B cell (primary cell): ENCODE results near the gene RNF152. TPM values are rescaled to one million over a fixed set of nuclear protein-coding genes. Genes with fewer than 3 reads are reported as not detected.
A peak's percentile ranks its signal among the peaks of the same experiment; 100 is the strongest.

Experiments used
- ATAC-seq: fragments of 200-7000 bp; cut with Tn5 transposase; one replicate; pipeline ENCODE4 v1.10.0; 2021; ENCODE audit warnings: low read depth, mild to moderate bottlenecking, moderate number of reproducible peaks, moderate library complexity
- CTCF ChIA-PET: fragments of 350-600 bp; sonication (Branson Sonifier 250); formaldehyde crosslinking; loops from one replicate; lab custom pipeline; 2021; ENCODE audit warnings: antibody characterized with exemption, inconsistent platforms; lab: Charles Lee
- POLR2A ChIA-PET: fragments of 350-600 bp; sonication (Branson Sonifier 250); formaldehyde crosslinking; loops from one replicate; lab custom pipeline; 2021; ENCODE audit warnings: antibody characterized with exemption; lab: Charles Lee
- DNase-seq: peaks from one replicate; pipeline ENCODE4 v3.0.0; 2013
- H2AFZ ChIP-seq: 2 replicates; pipeline ENCODE4 v1.6.1; 2012; ENCODE audit warnings: mild to moderate bottlenecking, low read depth, low read length; ENCODE audit not compliant: insufficient read depth, poor library complexity, severe bottlenecking
- H3K27ac ChIP-seq, 2 donors: 1 replicate in 1 of 2; 2 replicates in 1 of 2; pipeline ENCODE4 v1.5.1; 2012 to 2013; ENCODE audit warnings: low read length in 2 of 2, mild to moderate bottlenecking in 2 of 2, moderate library complexity in 1 of 2
- H3K27me3 ChIP-seq, 4 experiments: fragments of 200-600 bp in 1 of 4; sonication (generic) in 1 of 4; replicated peaks in 1 of 4; 1 replicate in 2 of 4; 2 replicates in 2 of 4; pipeline versions ENCODE4 v1.6.1 to v1.7.0; 2013 to 2016; ENCODE audit warnings: low read length in 3 of 4, mild to moderate bottlenecking in 2 of 4, mixed read lengths in 1 of 4, moderate library complexity in 1 of 4; ENCODE audit not compliant: insufficient read depth in 4 of 4, control insufficient read depth in 3 of 4; ENCODE audit errors: control extremely low read depth in 1 of 4
- H3K36me3 ChIP-seq, 2 experiments: replicated peaks in 1 of 2; 1 replicate in 1 of 2; 2 replicates in 1 of 2; pipeline versions ENCODE4 v1.6.1 to v1.7.1; 2013; ENCODE audit warnings: low read length in 1 of 2; ENCODE audit not compliant: insufficient read depth in 2 of 2, control insufficient read depth in 1 of 2; ENCODE audit errors: control extremely low read depth in 1 of 2, extremely low read depth in 1 of 2
- H3K4me1 ChIP-seq, 2 donors: fragments of 200-600 bp in 1 of 2; sonication (generic) in 1 of 2; 1 replicate in 1 of 2; 2 replicates in 1 of 2; pipeline versions ENCODE4 v1.5.1 to v1.6.1; 2013 to 2017; ENCODE audit warnings: low read length in 2 of 2; ENCODE audit not compliant: control insufficient read depth in 2 of 2, insufficient read depth in 2 of 2
- H3K4me2 ChIP-seq: replicated peaks from 2 replicates; pipeline ENCODE3; 2012; ENCODE audit warnings: mild to moderate bottlenecking, low read depth, low read length; ENCODE audit not compliant: poor library complexity, severe bottlenecking
- H3K4me3 ChIP-seq, 5 experiments: fragments of 200-600 bp in 1 of 5; sonication (generic) in 1 of 5; 1 replicate in 3 of 5; 2 replicates in 2 of 5; pipeline versions ENCODE4 v1.5.1 to v1.7.0; 2011 to 2016; ENCODE audit warnings: low read length in 4 of 5, mild to moderate bottlenecking in 4 of 5, low read depth in 2 of 5, control low read depth in 1 of 5, moderate library complexity in 1 of 5; ENCODE audit not compliant: insufficient read depth in 1 of 5; ENCODE audit errors: control extremely low read depth in 1 of 5, extremely low read depth in 1 of 5
- H3K79me2 ChIP-seq: fragments of 200-600 bp; sonication (generic); one replicate; pipeline ENCODE4 v1.6.0; 2016; ENCODE audit warnings: low read length; ENCODE audit not compliant: control insufficient read depth, insufficient read depth
- H3K9ac ChIP-seq: fragments of 200-600 bp; sonication (generic); 2 replicates; pipeline ENCODE4 v1.6.1; 2017; ENCODE audit warnings: mild to moderate bottlenecking, low read length, moderate library complexity
- H3K9me3 ChIP-seq, 3 donors: one replicate each; pipeline versions ENCODE4 v1.6.1 to v1.7.1; 2013; ENCODE audit warnings: low read length in 2 of 3; ENCODE audit not compliant: control insufficient read depth in 2 of 3, insufficient read depth in 1 of 3; ENCODE audit errors: control extremely low read depth in 1 of 3
- H4K20me1 ChIP-seq: 2 replicates; pipeline ENCODE4 v1.6.0; 2012; ENCODE audit warnings: mild to moderate bottlenecking, low read length; ENCODE audit not compliant: insufficient read depth, control insufficient read depth, poor library complexity, severe bottlenecking
- H3K27ac Mint-ChIP-seq: one replicate; pipeline ENCODE4 v1.8.0; 2021; ENCODE audit warnings: mixed read lengths
- H3K27me3 Mint-ChIP-seq: one replicate; pipeline ENCODE4 v1.8.0; 2021; ENCODE audit warnings: mixed read lengths
- H3K4me1 Mint-ChIP-seq: one replicate; pipeline ENCODE4 v1.8.0; 2021; ENCODE audit warnings: mixed read lengths
- H3K4me3 Mint-ChIP-seq: one replicate; pipeline ENCODE4 v1.8.0; 2021; ENCODE audit warnings: mixed read lengths
- H3K9me3 Mint-ChIP-seq: one replicate; pipeline ENCODE4 v1.8.0; 2022; ENCODE audit warnings: mixed read lengths; ENCODE audit not compliant: insufficient read depth
- EZH2 ChIP-seq: IDR thresholded peaks from 2 replicates; pipeline ENCODE4 v1.6.1; 2012; ENCODE audit warnings: borderline replicate concordance, low read depth, mild to moderate bottlenecking, moderate library complexity, low read length; ENCODE audit not compliant: insufficient read depth, poor library complexity, severe bottlenecking
- WGBS: methylation state at CpG from one replicate; pipeline ENCODE4 v1.1.5; 2013; ENCODE audit warnings: missing lambda C conversion rate; ENCODE audit not compliant: insufficient coverage; 5-methylcytosine and 5-hydroxymethylcytosine counted together
- intact Hi-C: fragments of 100-400 bp; cut with micrococcal nuclease; formaldehyde crosslinking; loops from one replicate; pipeline ENCODE4 v1.10.0; 2022
- polyA plus RNA-seq: library from polyadenylated mRNA; depleted of rRNA; stranded (reverse); fragments of >200 nt; gene quantifications from 2 replicates; pipeline ENCODE4 v1.2.3, GENCODE V29; 2012
- total RNA-seq, 2 donors: library from RNA; stranded (reverse); fragments of 120-200 nt in 1 of 2; gene quantifications; 1 replicate in 1 of 2; 2 replicates in 1 of 2; pipeline versions ENCODE4 v1.2.3 to v1.2.4, GENCODE V29; 2013 to 2022
- TF ChIP-seq, protein P1 (sequence below): fragments of 200-600 bp; IDR thresholded peaks from one replicate; pipeline ENCODE4 v1.8.0; 2022; ENCODE audit warnings: antibody characterized with exemption, mild to moderate bottlenecking

The RNF152 gene
- total and polyA plus RNA-seq, 2 donors (not counting 1 experiment from before 2014, with no cell fraction given): 0.49 TPM; not detected in 1

- DNase-seq (peak; percentile 58), ATAC-seq (peak; percentile 89)
- Histone ChIP-seq H3K4me1 (peaks cover 18 to 20% of the 10 kb centered on the region in 2 donors), H3K36me3 (no peaks in the 10 kb centered on the region), H3K27ac (no peak overlapping the region), H4K20me1 (no peaks in the 10 kb centered on the region), H3K9me3 (peaks cover 0 to 6% (median 0%) of the 10 kb centered on the region in 3 donors), H3K9ac (peak overlapping the region; percentile 60), H3K4me2 (peak overlapping the region; percentile 93), H3K4me3 (peak overlapping the region in 4 of 5 experiments; percentile 38 to 64 (median 52)), H2AFZ (peak overlapping the region; percentile 74), H3K27me3 (peaks cover 0 to 35% (median 23%) of the 10 kb centered on the region in 4 experiments), H3K79me2 (no peaks in the 10 kb centered on the region)
- Mint-ChIP-seq H3K4me3 (peak overlapping the region; percentile 87), H3K9me3 (no peaks in the 10 kb centered on the region), H3K4me1 (peaks cover 14% of the 10 kb centered on the region), H3K27ac (no peak overlapping the region), H3K27me3 (peaks cover 64% of the 10 kb centered on the region)
- under 1% methylated on average over 89 of the region's 95 CpGs for WGBS
- TF ChIP-seq, protein P1, sequence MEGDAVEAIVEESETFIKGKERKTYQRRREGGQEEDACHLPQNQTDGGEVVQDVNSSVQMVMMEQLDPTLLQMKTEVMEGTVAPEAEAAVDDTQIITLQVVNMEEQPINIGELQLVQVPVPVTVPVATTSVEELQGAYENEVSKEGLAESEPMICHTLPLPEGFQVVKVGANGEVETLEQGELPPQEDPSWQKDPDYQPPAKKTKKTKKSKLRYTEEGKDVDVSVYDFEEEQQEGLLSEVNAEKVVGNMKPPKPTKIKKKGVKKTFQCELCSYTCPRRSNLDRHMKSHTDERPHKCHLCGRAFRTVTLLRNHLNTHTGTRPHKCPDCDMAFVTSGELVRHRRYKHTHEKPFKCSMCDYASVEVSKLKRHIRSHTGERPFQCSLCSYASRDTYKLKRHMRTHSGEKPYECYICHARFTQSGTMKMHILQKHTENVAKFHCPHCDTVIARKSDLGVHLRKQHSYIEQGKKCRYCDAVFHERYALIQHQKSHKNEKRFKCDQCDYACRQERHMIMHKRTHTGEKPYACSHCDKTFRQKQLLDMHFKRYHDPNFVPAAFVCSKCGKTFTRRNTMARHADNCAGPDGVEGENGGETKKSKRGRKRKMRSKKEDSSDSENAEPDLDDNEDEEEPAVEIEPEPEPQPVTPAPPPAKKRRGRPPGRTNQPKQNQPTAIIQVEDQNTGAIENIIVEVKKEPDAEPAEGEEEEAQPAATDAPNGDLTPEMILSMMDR: no peak
- TF ChIP-seq EZH2: no peak
- intact Hi-C loops: no loop called here
- ChIA-PET POLR2A (no interaction called here), CTCF (no interaction called here)
Observed at GRCh38 chr18:61893971-61894750, 1.4 kb upstream of the RNF152 start.
